DND-41 (cell line): Measurements from ENCODE around the gene PRKCD.
A peak's percentile ranks its signal among the peaks of the same experiment; 100 is the strongest.

ENCODE experiments used
- ATAC-seq: fragments of 200-7000 bp; cut with Tn5 transposase; 3 replicates; pipeline ENCODE4 v1.9.1; 2021; ENCODE audit warnings: low read depth; ENCODE audit not compliant: insufficient read depth
- DNase-seq: peaks from one replicate; pipeline ENCODE4 v3.0.0-alpha.2; 2020
- H2AFZ ChIP-seq: 2 replicates; pipeline ENCODE4 v1.6.0; 2012; ENCODE audit warnings: low read depth, low read length
- H3K27ac ChIP-seq: 2 replicates; pipeline ENCODE4 v1.5.1; 2012; ENCODE audit warnings: low read length, inconsistent platforms
- H3K27me3 ChIP-seq: fragments of 200-600 bp; sonication (generic); 2 replicates; pipeline ENCODE4 v1.6.0; 2012; ENCODE audit warnings: low read length, mild to moderate bottlenecking, inconsistent platforms; ENCODE audit not compliant: insufficient read depth, poor library complexity
- H3K36me3 ChIP-seq: 2 replicates; pipeline ENCODE4 v1.5.1; 2012; ENCODE audit warnings: low read length, inconsistent platforms; ENCODE audit not compliant: insufficient read depth
- H3K4me1 ChIP-seq: 2 replicates; pipeline ENCODE4 v1.5.1; 2012; ENCODE audit warnings: mild to moderate bottlenecking, low read length; ENCODE audit not compliant: insufficient read depth
- H3K4me2 ChIP-seq: 2 replicates; pipeline ENCODE4 v1.6.0; 2012; ENCODE audit warnings: mild to moderate bottlenecking, moderate library complexity, low read length, inconsistent platforms; ENCODE audit not compliant: insufficient read depth
- H3K4me3 ChIP-seq, 2 experiments: fragments of 200-600 bp in 1 of 2; shearing (Covaris generic) in 1 of 2; 2 replicates each; pipeline ENCODE4 v1.5.1; 2012 to 2016; ENCODE audit warnings: inconsistent platforms in 2 of 2, low read length in 2 of 2, mild to moderate bottlenecking in 2 of 2, low read depth in 1 of 2, moderate library complexity in 1 of 2
- H3K79me2 ChIP-seq: 2 replicates; pipeline ENCODE4 v1.6.0; 2012; ENCODE audit warnings: low read length, inconsistent platforms; ENCODE audit not compliant: insufficient read depth
- H3K9ac ChIP-seq: 2 replicates; pipeline ENCODE4 v1.6.0; 2012; ENCODE audit warnings: low read depth, mild to moderate bottlenecking, inconsistent platforms, low read length, moderate library complexity
- H3K9me3 ChIP-seq: 2 replicates; pipeline ENCODE4 v1.5.1; 2012; ENCODE audit warnings: low read length, moderate library complexity, mild to moderate bottlenecking, inconsistent platforms; ENCODE audit not compliant: insufficient read depth, severe bottlenecking
- H4K20me1 ChIP-seq: 2 replicates; pipeline ENCODE4 v1.6.0; 2012; ENCODE audit warnings: low read length; ENCODE audit not compliant: insufficient read depth
- EZH2 ChIP-seq: IDR thresholded peaks from 3 replicates; pipeline ENCODE4 v1.6.1; 2012; ENCODE audit warnings: borderline replicate concordance, low read depth, mild to moderate bottlenecking, moderate library complexity, low read length, inconsistent platforms; ENCODE audit not compliant: severe bottlenecking
- TF ChIP-seq, protein P1 (sequence below): IDR thresholded peaks from 2 replicates; pipeline ENCODE4 v1.5.1; 2012; ENCODE audit warnings: borderline replicate concordance, low read length, moderate library complexity, mild to moderate bottlenecking; ENCODE audit not compliant: poor library complexity, severe bottlenecking; ENCODE audit errors: extremely low read depth

Gene PRKCD

DNA sequence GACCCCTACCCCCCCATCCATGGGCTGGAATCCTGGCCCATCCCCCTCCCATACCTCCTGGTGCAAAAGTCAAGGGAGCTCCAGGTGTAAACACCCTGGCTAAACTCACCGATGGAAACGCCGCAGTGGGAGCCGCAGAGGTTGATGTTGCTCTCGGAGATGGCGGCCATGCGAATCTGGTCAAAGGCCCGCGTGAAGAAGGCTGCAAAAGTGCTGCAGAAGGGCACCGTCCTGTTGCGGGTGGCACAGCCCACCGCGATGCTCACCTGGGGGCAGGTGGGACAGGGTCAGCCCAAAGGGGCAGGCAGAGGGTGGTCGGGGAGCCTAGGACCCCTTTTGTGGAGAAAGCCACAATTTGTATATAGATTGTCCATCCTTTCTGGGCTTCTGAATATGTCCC, 68.2 kb downstream of the PRKCD start:
- Histone ChIP-seq H4K20me1 (peaks cover 42% of the 10 kb centered on the region), H3K4me1 (no peaks in the 10 kb centered on the region), H3K27me3 (no peaks in the 10 kb centered on the region), H3K36me3 (peaks cover 100% of the 10 kb centered on the region), H3K79me2 (no peaks in the 10 kb centered on the region), H3K4me2 (no peak overlapping the region), H2AFZ (no peak overlapping the region), H3K9me3 (no peaks in the 10 kb centered on the region), H3K9ac (no peak overlapping the region), H3K4me3 (no peak overlapping the region), H3K27ac (no peak overlapping the region)
- ATAC-seq: no peak
- TF ChIP-seq EZH2: no peak
- TF ChIP-seq, protein P1, sequence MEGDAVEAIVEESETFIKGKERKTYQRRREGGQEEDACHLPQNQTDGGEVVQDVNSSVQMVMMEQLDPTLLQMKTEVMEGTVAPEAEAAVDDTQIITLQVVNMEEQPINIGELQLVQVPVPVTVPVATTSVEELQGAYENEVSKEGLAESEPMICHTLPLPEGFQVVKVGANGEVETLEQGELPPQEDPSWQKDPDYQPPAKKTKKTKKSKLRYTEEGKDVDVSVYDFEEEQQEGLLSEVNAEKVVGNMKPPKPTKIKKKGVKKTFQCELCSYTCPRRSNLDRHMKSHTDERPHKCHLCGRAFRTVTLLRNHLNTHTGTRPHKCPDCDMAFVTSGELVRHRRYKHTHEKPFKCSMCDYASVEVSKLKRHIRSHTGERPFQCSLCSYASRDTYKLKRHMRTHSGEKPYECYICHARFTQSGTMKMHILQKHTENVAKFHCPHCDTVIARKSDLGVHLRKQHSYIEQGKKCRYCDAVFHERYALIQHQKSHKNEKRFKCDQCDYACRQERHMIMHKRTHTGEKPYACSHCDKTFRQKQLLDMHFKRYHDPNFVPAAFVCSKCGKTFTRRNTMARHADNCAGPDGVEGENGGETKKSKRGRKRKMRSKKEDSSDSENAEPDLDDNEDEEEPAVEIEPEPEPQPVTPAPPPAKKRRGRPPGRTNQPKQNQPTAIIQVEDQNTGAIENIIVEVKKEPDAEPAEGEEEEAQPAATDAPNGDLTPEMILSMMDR: no peak
- no peak for DNase-seq

DNA sequence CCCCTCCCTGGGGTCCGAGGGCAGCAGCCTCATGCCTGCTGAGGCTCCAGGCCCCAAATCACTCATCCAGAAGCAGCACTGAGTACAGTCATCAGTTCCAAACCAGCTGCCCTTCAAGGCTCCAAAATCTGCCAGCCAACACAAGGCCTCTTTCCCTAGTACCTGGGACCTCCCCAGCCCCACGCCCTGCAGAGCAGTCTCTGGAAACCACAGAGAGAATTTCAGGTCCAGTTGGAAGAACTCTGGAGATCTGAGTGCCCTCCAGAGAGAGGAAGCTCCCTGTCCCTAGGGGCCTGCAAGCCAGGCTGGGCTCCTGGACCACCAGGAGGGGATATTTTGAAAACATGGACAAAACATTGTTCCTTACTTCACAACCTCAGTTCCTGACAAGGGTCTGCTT, 68.6 kb downstream of the PRKCD start:
- no peaks in the 10 kb centered on the region for H3K27me3 ChIP-seq
- H3K4me2 ChIP-seq: no peak overlapping the region
- TF ChIP-seq, protein P1: no peak
- TF ChIP-seq EZH2: no peak
- H4K20me1 ChIP-seq: peaks cover 42% of the 10 kb centered on the region
- no peak overlapping the region for H2AFZ ChIP-seq
- ATAC-seq: no peak
- no peak for DNase-seq
- no peaks in the 10 kb centered on the region for H3K4me1 ChIP-seq
- H3K9me3 ChIP-seq: no peaks in the 10 kb centered on the region
- no peak overlapping the region for H3K27ac ChIP-seq
- no peaks in the 10 kb centered on the region for H3K79me2 ChIP-seq
- H3K9ac ChIP-seq: no peak overlapping the region
- H3K36me3 ChIP-seq: peaks cover 100% of the 10 kb centered on the region
- H3K4me3 ChIP-seq: no peak overlapping the region

DNA sequence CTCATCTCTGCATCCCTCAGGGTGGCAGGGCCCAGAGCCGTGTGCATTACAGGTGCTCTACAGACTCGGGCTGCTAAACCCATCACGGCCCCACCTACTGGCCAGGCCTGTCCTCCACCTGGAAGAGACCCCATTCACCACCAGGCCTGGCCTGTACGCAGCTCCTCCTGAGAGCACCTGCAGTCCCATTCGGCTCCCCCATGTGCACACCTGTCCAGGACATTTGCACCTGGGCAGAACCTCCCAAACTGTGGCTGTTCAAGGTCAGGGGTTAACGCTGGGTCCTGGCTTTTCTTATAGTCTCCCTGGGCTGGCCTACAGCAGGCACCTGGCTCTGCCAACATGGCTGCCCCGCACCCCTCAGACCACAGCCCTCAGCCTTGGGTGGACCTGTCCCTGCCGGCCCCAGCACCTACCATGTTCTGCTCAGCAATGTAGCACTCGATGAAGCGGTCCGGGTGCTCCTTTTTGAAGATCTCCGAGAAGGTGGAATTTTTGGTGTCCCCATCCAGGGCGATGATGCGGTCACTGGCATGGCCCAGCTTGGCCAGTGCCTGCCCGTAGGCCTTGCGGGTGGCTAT, 69.1 kb downstream of the PRKCD start:
- H3K36me3 ChIP-seq: peaks cover 100% of the 10 kb centered on the region

More for the DNA sequence above, 69.1 kb downstream of the PRKCD start:
- no peak overlapping the region for H3K27ac ChIP-seq
- H3K79me2 ChIP-seq: no peaks in the 10 kb centered on the region
- H2AFZ ChIP-seq: no peak overlapping the region
- H3K4me3 ChIP-seq: no peak overlapping the region
- DNase-seq (no peak), ATAC-seq (0 out of 3 replicates have a peak, but pooled peaks have one; percentile 29)
- H3K27me3 ChIP-seq: no peaks in the 10 kb centered on the region
- no peak overlapping the region for H3K4me2 ChIP-seq
- no peaks in the 10 kb centered on the region for H3K4me1 ChIP-seq
- TF ChIP-seq EZH2: no peak
- TF ChIP-seq, protein P1: peak; percentile 12
- no peak overlapping the region for H3K9ac ChIP-seq
- no peaks in the 10 kb centered on the region for H3K9me3 ChIP-seq
- H4K20me1 ChIP-seq: peaks cover 44% of the 10 kb centered on the region
